HT1080 (cell line): Measurements from ENCODE around the gene CALHM5. TPM values are rescaled to one million over a fixed set of nuclear protein-coding genes. Genes with fewer than 3 reads are reported as not detected.

Source experiments
- total RNA-seq: library from RNA; depleted of rRNA; stranded (reverse); fragments of >200 nt; shearing (Covaris generic); gene quantifications from 2 replicates; pipeline ENCODE4 v1.2.3, GENCODE V29; 2014; rRNA removed

CALHM5 gene
- total RNA-seq, 1 experiment from 2014 or later: 1.3 TPM

Other genes with a start within 250 kb of the CALHM5 start
- 50.6 and 57.4 TPM in 2 replicates for gene TSPYL1, start 231.7 kb upstream of the CALHM5 start, total RNA-seq
- 38.6 and 44.3 TPM in 2 replicates for gene DSE, start 140.7 kb upstream of the CALHM5 start, total RNA-seq
- 0.31 TPM in 1 of 2 replicates, not detected in the other for gene CALHM6, start 50.3 kb upstream of the CALHM5 start, total RNA-seq
- gene TRAPPC3L, start 34.0 kb downstream of the CALHM5 start, total RNA-seq: 0.06 TPM in 1 of 2 replicates, not detected in the other
- gene CALHM4, start 42.1 kb downstream of the CALHM5 start, total RNA-seq: 0.07 TPM in 1 of 2 replicates, not detected in the other
- gene RWDD1, start 59.9 kb downstream of the CALHM5 start, total RNA-seq: 50.5 and 51.4 TPM in 2 replicates
- gene RSPH4A, start 104.8 kb downstream of the CALHM5 start, total RNA-seq: 0.27 and 0.32 TPM in 2 replicates
- gene ZUP1, start 157.1 kb downstream of the CALHM5 start, total RNA-seq: 13.4 and 13.7 TPM in 2 replicates
- gene KPNA5, start 169.6 kb downstream of the CALHM5 start, total RNA-seq: 5.1 and 7.0 TPM in 2 replicates